Frontal cortex (tissue), 4 donors: ENCODE results near the gene ALDOA. TPM values are rescaled to one million over a fixed set of nuclear protein-coding genes. Genes with fewer than 3 reads are reported as not detected.
"Not testable (repeated sequence)": the region's sequence is repeated elsewhere in the genome, so short reads cannot be mapped to it uniquely, and the experiment has no call there.

Experiments used
- DNase-seq, 2 donors: peaks; one replicate each; pipeline ENCODE4 v3.0.0; 2012; ENCODE audit warnings: low spot score in 2 of 2
- FAIRE-seq: peaks from 2 replicates; lab custom pipeline; 2012; peaks lifted over from hg19 to GRCh38; lab: Jason Lieb, UNC
- total RNA-seq: library from RNA; depleted of rRNA; stranded (reverse); fragments of >200 nt; gene quantifications from one replicate; pipeline ENCODE4 v1.2.3, GENCODE V29; 2014
- donor health status: control.
- donor health status: control.
- donor health status: control.

ALDOA gene
- 76.6 TPM for total RNA-seq

DNA sequence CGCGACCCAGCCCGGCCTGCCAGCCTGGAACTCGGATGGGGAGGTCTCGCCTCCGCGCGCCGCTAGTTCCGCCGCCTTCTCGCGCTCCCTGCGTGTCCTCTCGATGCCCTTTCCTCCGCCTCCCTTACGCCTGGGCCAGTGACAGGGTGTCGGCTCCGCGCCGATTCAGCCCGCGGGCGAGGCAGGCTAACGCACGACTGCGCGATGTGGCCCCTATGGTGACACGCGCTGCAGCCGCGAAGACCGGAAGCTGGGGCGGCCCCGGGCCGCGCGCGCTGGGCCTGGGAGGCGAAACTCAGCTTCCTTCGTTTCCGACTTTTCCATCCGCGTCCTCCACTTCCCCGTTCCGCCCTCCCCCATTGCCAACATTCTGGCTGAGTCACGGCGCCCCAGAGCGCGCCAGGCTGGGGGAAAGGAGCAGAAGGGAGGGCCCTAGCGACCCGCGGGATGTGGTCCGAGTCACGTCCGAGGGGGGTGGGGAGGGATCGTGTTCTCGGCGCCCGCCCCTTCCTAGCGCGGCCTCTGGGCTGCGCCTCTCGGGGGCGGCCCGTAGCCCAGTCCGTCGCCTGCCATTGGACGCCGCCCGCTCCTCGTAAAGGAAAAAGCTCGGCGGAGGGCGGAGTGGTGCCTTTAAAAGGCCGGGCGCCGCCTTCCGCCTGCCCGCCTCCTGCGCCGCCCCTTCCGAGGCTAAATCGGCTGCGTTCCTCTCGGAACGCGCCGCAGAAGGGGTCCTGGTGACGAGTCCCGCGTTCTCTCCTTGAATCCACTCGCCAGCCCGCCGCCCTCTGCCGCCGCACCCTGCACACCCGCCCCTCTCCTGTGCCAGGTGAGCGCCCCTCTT lies at the start of gene ALDOA:
ALDOA (plus strand) TSS at position 659 of the 841 bp plus-strand sequence. CDS start 1,138 bp downstream, outside the sequence.
- peak; percentile 96 to 97 for DNase-seq
- no peak for FAIRE-seq

GRCh38 chr16:30016555-30017276 lies 48.8 kb upstream of the ALDOA start:
- DNase-seq (no peak), FAIRE-seq (no peak)

DNA sequence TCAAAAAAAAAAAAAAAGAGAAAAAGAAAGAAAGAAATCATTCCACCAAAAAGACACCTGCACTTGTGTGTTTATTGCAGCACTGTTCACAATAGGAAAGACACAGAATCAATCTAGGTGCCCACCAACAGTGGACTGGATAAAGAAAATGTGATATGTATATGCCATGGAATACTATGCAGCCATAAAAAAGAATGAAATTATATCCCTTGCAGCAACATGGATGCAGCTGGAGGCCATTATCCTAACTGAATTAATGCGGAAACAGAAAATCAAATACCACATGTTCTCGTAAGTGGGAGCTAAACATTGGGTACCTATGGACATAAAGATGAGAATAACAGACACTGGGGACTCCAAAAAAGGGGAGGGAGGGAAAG lies 48.3 kb upstream of the ALDOA start:
- DNase-seq = no peak
- no peak for FAIRE-seq

DNA sequence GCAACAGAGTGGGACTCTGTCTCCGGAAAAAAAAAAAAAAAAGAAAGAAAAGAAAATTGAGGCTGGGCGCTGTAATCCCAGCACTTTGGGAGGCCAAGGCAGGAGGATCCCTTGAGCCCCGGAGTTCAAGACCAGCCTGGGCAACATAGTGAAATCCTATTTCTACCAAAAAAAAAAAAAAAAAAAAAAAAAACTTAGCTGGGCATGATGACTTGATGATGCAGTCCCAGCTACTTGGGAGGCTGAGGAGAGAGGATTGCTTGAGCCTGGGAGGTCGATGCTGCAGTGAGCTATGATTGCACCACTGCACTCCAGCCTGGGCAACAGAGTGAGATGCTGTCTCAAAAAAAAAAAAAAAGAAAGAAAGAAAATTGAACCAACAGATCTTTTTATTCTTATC lies 47.6 kb upstream of the ALDOA start:
- not testable (repeated sequence) for FAIRE-seq, DNase-seq

DNA sequence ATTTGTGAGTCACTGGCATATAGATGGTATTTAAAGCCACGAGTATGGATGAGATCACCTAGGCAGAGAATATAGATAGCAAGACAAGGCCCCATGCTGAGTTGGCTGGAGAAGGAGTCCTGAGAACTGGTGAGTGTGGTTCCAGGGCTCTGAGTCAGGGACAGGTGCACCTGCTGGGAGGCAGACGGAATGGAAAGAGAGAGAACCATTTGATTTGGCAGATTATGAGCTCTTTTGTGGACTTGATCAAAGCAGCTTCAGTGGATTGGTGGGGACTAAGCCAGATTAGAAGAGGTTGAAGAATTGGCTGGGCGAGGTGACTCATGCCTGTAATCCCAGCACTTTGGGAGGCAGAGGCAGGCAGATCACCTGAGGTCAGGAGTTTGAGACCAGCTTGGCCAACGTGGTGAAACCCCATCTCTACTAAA lies 46.8 kb upstream of the ALDOA start:
- FAIRE-seq (no peak), DNase-seq (no peak)

GRCh38 chr16:30022887-30023286 lies 42.7 kb upstream of the ALDOA start, which contains the start of gene C16orf92:
C16orf92 (plus strand) TSS chr16:30023198; CDS start chr16:30023341, 143 bp downstream.
- DNase-seq (no peak), FAIRE-seq (no peak)

DNA sequence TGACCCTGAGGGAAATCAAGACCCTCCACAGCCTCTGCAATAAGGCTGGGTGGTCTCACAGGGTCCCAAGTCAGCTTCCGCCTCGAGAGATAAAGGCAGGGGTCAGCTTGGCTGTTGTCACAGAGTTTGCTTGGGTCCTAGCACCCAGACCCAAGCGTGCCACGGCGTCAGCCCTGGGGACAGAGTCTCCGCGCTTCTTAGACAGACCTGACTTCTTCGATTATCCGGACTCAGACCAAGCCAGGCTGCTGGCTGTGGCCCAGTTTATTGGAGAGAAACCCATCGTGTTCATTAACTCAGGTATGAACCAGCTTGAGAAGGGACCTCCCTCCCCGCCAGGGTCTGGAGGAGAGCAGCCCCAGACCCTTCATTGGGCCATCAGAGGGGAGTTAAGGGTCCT lies 42.0 kb upstream of the ALDOA start:
- no peak for FAIRE-seq
- DNase-seq = no peak

- DNase-seq = no peak
- no peak for FAIRE-seq
These were observed 41.1 kb upstream of the ALDOA start for GRCh38 chr16:30024451-30024850.

DNA sequence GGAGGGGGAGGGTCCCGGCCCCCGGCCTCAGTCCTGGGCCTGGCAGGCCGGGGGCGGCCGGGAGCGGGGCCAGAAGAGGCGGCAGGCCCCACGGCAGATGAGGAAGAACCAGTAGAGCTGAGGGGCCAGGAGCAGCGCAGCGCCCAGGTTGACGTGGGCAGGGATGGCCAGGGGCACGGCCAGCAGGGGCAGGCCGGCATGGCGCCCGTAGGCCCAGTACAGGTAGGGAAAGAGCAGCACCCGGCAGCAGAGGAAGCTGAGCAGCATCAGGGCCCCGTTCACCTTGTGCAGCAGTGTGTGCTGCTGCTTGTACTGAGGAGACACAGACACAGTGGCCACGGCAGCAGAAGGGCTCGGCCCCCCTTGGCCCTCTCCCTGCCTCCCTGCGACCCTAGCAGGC lies 40.4 kb upstream of the ALDOA start:
- FAIRE-seq (no peak), DNase-seq (no peak)

DNA sequence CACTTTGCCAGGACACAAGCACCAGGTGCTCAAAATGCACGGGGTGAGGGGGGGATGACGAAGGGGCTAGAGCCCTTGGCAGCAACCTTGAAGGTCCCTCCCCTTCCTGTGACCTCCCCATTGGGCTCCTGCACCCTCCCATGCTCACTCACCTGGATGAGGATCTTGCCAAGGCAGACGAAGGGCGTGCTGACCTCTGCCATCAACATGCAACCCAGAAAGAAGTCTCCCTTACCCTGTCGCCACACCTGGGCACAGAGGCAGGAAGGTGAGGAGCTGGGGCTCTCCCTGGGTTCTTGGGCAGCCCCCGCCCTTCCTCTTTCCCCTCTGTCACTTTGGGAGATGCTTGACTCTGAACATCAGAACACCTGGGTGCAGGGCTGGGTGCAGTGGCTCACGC lies 40.0 kb upstream of the ALDOA start:
- FAIRE-seq (no peak), DNase-seq (no peak)

DNA sequence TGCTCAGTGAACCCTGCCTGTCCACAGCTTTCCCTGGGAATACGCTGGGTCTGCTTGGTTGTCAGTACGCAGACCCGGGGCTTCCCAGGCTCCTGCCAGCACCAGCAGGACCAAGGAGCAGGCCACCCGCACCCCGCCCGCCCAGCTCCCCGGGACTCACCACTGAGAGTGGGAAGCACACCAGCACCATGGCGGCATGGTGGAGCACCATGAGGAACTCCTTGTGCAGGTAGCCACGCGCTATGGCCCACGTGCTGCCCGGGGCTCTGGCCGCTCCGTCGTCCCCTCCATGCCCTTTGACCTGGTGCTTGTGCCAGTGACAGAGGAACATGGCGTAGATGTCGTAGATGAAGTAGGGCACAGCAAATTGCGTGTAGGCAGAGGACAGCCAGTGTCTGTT lies 39.1 kb upstream of the ALDOA start:
- FAIRE-seq (no peak), DNase-seq (no peak)

GRCh38 chr16:30027588-30028437 lies 37.7 kb upstream of the ALDOA start:
- FAIRE-seq = no peak

GRCh38 chr16:30028438-30029076 lies 37.0 kb upstream of the ALDOA start:
- no peak for DNase-seq

More at GRCh38 chr16:30027588-30028437, 37.7 kb upstream of the ALDOA start:
- no peak for DNase-seq

DNA sequence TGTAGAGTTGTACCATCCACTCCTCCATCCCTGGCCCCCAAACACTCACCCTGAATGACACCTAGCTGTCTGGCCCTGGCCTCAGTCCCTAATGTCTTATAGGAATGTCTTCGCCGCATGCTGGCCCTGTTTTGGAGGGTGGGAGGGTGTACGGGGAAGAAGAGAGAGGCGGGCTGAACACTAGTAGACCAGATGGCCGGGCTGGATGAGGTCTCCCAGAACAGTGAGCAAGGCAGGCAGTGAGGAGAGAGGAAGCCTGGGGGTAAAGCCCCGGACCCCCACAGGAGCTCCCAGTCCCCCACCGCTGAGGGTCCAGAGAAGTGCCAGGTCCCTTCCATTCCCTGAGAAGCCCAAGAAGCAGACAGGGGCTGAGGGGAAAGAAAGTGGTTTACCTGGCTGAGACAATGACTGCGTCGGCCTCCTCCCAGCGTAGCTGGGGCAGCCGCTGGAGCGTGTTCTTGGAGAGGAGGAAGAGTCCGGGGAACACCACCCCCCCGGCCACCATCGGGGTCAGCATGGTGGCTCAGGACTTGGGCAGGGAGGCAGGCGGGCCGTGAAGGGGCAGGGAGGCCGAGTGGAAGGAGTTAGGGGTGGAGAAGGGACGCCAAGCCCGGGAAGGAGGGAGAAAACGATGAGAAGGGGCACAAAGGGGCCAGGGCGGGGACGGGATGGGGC lies 35.4 kb upstream of the ALDOA start:
- no peak for FAIRE-seq
- DNase-seq = no peak

More at GRCh38 chr16:30028438-30029076, 37.0 kb upstream of the ALDOA start:
- no peak for FAIRE-seq

DNA sequence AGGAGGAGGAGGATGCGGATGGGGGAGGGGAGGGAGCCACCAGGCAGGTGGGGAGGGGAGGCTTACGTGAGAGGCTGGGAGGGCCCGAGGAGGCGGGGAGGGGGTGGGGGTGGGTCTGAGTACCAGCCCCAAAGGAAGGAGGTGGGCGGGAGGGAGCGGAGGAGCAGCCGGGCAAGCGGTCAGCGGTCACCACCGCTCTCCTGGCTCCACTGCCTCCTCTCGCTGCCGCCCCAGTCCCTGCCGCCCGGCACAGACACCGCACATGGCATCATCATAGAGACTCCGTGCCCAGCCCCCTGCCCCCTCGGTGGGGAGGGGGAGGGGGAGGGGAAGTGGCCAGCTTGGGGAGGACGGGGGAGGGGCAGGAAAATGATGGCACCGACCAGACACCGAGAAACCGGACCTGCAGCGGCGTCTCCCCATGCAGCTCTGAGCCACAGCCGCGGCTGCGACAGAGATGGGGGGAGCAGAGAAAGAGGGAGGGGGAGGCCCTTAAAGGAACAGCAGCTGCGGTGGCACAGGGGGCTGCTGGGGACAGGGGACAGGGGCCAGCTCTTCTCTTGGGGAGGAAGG lies 34.6 kb upstream of the ALDOA start, which contains the start of gene TLCD3B:
TLCD3B (minus strand) TSS at position 431 of the 573 bp plus-strand sequence. CDS start 744 bp downstream, outside the sequence.
- DNase-seq (no peak), FAIRE-seq (no peak)

DNA sequence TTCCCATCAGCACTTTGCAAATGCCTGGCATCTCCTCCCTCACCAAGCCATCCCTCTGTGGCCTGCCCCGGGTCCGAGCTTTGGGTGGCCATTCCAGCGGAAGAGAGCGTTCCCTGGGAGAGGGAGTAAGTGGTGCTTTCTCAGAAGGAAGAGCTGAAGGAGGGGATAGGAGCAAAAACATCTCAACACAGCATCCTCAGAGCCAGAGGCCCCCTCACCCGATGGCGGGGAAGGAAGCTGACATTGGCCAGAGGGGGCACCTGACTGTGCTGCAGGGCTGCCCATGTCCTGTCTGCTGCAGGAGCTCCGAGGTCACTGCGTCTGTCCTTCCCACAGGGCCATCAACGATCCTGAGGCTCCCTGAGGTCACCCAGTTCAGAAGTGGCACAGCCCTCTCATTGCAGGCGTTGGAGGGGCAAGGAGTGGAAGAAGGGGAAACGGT lies 34.1 kb upstream of the ALDOA start:
- FAIRE-seq = no peak

DNA sequence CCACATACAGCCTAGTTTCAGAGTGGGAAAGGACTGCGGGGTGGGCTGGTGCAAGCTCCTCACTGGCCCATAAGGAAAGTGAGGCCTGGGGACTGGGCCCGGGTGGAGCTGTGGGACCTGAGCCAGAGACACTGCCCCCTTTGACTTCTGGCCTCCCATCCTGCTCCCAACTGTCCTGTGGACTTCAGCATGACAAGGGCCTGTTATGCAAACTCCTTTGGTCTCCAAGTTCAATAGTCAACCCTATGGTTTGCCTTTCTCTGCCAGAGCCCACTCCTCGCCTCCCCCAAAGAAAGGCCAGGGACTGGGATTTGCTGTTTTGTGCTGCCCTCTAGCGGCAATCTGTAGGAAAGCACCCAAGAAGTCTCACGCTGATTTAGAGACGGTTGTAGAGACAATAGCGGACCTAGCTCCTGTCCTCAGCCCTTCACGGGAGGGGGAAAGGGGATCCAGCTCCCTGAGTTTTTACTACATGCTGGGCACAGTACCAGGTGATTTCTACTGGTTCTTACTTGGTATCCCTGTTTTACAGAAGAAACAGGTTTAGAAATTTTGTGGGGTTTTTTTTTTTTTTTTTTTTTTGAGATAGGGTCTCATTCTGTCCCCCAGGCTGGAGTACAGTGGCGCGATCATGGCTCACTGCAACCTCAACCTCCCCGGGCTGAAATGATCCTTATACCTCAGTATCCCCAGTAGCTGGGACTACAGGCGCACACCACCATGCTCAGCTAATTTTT lies 33.3 kb upstream of the ALDOA start:
- DNase-seq (peak; percentile 45 to 60), FAIRE-seq (no peak)

More for the DNA sequence above, 34.1 kb upstream of the ALDOA start:
- no peak for DNase-seq

DNA sequence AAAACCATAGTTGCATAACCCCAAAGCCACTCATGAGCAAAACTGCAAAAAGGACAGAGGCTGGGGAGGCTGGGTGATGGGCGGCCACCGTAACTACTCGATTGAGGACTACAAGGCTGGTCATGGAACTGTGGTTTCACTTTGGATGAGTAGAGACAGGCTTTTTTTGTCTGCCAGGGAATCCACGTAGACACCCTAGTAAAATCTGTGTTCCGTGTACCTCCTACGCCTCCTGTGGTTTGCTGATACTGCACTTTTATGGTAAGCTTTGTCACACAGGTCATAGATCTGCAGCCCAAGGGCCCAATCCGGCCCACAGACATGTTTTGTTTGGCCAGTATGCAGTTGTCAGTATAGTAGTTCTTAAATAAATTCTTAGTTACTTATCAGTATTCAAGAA lies 32.3 kb upstream of the ALDOA start:
- FAIRE-seq = no peak
- DNase-seq = no peak
